HG03457 (cell line): ENCODE data around the gene AP4M1.

Experiments used
- ATAC-seq: cut with Tn5 transposase; IDR thresholded peaks from one replicate; pipeline ENCODE4 v1.9.1; 2021; ENCODE audit warnings: moderate number of reproducible peaks; ENCODE audit not compliant: unreplicated experiment

The AP4M1 gene

GRCh38 chr7:100101016-100101862 lies at the start of gene AP4M1, which contains the start of gene MCM7:
TSS of gene AP4M1 (plus strand) at chr7:100101643. CDS start at chr7:100101715, 72 bp downstream.
TSS of gene MCM7 (minus strand) at chr7:100101397. CDS start at chr7:100101294, 103 bp downstream.
- peak; percentile 69 for ATAC-seq

- ATAC-seq: no peak
Measured at GRCh38 chr7:100053215-100053614, 48.2 kb upstream of the AP4M1 start.

- ATAC-seq: no peak
Measured at GRCh38 chr7:100057006-100057405, 44.4 kb upstream of the AP4M1 start.

GRCh38 chr7:100059251-100059739 lies 42.1 kb upstream of the AP4M1 start:
- ATAC-seq: no peak

- no peak for ATAC-seq
Measured at GRCh38 chr7:100061518-100062193, 39.8 kb upstream of the AP4M1 start.

- no peak for ATAC-seq
Measured at GRCh38 chr7:100063376-100063775, 38.1 kb upstream of the AP4M1 start.

- ATAC-seq: no peak
Measured at GRCh38 chr7:100064162-100064561, 37.3 kb upstream of the AP4M1 start.

- ATAC-seq: no peak
Measured at GRCh38 chr7:100065452-100066186, 35.8 kb upstream of the AP4M1 start.

GRCh38 chr7:100066953-100067352 lies 34.5 kb upstream of the AP4M1 start:
- no peak for ATAC-seq

- ATAC-seq: no peak
Measured at GRCh38 chr7:100069991-100070390, 31.5 kb upstream of the AP4M1 start.

- no peak for ATAC-seq
Measured at GRCh38 chr7:100071018-100071723, 30.3 kb upstream of the AP4M1 start.

GRCh38 chr7:100072462-100072861 lies 29.0 kb upstream of the AP4M1 start:
- no peak for ATAC-seq

- no peak for ATAC-seq
Measured at GRCh38 chr7:100074841-100075240, 26.6 kb upstream of the AP4M1 start.

GRCh38 chr7:100075418-100075817 lies 26.0 kb upstream of the AP4M1 start:
- no peak for ATAC-seq

GRCh38 chr7:100077205-100077604 lies 24.2 kb upstream of the AP4M1 start:
- no peak for ATAC-seq

- ATAC-seq: no peak
Measured at GRCh38 chr7:100079024-100079560, 22.4 kb upstream of the AP4M1 start.

GRCh38 chr7:100080907-100081534 lies 20.4 kb upstream of the AP4M1 start:
- no peak for ATAC-seq

GRCh38 chr7:100081535-100082102 lies 19.8 kb upstream of the AP4M1 start, which contains the start of gene ZNF3:
TSS of gene ZNF3 (minus strand) at chr7:100081723. CDS start at chr7:100077357, 4,366 bp downstream.
- ATAC-seq: peak; percentile 59

GRCh38 chr7:100082978-100083377 lies 18.5 kb upstream of the AP4M1 start:
- ATAC-seq: no peak
